ENCODE measurements around the gene NAT9.

Gene NAT9

DNA sequence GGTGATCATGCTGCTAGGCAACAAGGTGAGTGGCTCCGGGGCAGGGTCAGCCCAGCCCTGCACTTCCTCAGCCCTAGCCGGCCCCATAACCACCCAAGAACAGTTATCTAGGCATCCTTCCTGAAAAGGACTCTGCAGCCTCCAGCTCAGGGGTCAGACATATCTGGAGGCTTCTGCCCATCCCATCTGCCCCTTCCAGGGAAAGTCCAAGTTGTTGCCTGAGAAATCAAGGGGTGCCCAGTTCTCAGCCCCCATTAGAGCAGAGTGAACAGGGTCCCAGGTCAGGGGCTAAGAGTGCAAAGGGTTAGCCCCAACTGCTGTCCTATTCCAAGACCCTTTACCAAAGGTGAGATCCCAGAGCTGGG is 31.8 kb downstream of the NAT9 start:
- no peak for DNase-seq

- no peak for DNase-seq
Measured at GRCh38 chr17:74743755-74744154, 32.4 kb downstream of the NAT9 start.

DNA sequence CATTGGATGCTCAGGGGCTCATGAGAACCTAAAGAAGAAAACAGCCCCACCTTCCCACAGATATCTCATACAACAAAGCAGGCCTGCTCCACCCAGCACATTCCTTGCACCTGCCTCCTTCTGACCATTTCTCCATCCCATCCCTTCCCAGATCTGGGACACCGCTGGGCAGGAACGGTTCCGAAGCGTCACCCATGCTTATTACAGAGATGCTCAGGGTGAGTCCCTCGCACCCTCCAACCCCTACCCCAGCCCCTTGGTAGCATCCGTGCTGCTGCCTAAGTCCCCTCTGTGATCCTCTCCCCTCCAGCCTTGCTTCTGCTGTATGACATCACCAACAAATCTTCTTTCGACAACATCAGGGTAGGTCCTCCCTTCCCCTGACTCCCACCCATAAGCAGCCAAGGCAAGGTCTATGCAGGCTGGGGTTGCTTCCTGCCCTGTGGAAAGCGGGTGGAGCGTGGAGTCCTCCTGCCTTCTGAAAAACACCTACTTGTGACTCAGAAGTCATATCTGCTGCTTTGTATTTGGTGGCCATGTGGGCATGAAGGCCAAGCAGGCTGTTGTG is 33.1 kb downstream of the NAT9 start:
- DNase-seq: no peak

DNA sequence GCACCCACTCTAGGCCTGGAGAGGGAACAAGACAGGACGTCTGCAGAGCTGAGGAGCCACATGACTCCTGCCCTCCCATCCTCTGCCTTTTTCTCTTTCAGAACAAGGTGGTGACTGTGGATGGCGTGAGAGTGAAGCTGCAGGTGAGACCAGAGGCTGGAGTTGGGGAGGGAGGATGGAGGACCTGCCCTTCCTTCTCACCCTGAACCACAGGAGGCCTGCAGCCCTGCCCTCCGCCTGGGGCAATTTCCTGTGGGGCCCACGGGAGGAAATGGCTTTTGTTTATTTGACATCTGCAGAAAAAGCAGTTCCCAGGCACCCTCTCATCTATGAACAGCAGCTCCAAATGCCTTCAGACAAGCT is 34.0 kb downstream of the NAT9 start:
- DNase-seq: no peak

GRCh38 chr17:74740641-74741387 is 35.3 kb downstream of the NAT9 start:
- DNase-seq: no peak

DNA sequence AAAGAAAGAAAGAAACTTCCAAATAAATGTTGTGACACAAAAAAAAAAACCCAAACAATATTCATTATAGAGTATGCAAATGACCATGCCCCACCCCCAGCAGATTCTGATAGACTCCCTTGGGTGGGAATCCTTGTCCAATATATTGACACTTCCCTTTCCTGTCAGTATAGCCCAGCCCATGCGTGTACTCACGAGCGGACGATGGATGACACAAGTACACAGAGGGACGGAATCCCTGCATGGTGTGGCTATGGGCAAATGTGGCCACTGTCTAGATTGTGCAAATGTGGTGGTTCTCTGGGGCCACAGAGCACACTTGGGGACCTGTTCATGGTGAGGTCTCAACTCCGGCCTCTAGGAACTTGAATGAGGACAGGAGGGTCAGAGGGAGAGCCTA is 36.0 kb downstream of the NAT9 start:
- no peak for DNase-seq

DNA sequence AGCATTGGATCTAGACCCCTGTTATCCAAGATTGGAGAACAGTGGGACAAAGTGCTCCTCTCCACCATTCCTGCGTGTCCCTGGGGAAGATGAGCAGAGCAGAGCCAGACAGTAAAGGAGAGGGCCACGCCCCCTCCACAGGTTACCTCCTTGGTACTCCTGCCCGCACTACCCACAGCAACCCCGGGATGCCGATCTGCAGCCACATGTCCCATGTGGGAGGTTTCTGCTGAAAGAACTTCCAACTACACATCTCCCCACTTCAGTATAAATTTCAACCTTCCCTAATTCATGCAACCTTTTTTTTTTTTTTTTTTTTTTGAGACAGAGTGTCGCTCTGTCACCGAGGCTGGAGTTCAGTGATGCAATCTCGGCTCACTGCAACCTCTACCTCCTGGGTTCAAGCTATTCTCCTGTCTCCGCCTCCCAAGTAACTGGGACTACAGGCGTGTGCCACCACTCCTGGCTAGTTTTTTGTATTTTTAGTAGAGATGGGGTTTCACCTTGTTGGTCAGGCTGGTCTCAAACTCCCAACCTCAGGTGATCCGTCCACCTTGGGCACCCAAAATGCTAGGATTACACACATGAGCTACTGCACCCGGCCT is 36.8 kb downstream of the NAT9 start:
- no peak for DNase-seq

GRCh38 chr17:74738051-74738996 is 37.8 kb downstream of the NAT9 start:
- no peak for DNase-seq

DNA sequence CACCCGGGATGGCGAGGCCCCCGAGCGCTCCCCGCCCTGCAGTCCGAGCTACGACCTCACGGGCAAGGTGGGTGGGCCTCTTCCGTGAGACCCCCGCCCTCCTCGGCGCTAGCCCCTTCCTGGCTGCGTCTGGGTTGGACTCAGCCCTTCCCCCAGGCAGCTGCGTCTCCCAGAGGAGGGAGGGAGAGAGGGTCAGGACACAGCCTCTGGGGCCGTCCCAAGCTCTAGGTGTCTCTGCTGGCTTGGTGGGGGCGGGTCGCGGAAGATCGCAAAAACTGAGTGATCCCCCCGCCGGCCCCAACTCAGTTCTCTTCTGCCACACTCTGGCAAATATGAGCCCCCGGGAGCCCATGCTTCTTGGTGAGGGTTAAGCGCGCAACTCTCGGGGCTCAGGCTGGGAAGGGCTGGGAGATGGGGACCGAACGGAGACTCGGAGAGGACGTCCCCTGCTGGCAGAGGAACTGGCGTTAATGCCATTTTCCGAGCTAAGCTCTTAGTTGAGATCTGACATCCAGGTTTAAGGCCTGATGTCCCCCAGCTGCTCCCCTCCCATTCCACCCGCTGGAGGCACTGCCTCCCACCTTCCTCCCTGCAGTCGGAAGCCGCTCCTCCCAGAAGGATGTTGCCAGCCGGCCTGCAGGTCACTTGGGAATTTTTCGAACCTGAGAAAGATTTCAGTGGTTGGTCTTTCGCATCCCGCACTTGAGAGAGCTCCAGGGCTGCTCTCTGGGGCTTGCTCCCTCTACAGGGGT is 38.7 kb downstream of the NAT9 start:
- DNase-seq: no peak

DNA sequence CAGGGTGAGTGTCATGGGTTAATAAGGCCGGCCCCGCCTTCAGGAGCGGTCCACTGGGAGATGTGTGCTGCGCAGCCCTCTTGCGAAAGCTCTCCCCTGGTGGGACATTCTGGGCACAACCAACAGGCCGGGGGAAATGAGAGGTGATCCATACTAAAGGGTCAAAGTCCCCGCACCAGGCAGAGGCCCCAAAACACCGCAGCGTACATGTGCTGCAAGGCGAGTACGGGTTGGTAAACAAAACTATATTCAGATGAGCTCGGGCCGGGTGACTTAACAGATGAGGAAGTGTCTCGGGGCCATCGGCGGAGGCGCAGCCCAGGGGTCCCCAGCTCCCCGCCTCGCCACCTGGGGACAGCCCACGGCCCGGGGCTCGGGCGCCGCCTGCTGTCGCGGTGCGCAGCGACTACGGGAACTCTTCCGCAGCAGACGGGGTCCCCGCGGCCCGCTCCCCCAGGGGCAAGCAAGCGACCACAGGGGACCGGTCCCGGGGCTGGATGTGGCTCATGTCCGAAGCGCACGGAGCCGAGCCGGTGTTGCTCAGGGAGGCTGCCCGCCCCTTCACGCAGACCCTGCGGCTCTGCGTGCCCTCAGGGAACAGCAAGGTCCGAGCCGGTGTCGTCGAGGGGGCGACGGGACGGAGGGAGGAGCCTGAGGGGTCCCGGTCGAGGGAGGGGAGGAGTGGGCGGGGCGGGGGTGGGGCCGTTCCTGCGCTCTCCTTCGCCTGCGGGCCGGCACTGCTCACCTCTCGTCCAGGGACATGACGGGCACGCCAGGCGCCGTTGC is 39.4 kb downstream of the NAT9 start, which contains the start of gene RAB37:
RAB37 (plus strand) TSS at position 744 of the 786 bp plus-strand sequence; CDS start at position 761, 17 bp downstream.
- no peak for DNase-seq

DNA sequence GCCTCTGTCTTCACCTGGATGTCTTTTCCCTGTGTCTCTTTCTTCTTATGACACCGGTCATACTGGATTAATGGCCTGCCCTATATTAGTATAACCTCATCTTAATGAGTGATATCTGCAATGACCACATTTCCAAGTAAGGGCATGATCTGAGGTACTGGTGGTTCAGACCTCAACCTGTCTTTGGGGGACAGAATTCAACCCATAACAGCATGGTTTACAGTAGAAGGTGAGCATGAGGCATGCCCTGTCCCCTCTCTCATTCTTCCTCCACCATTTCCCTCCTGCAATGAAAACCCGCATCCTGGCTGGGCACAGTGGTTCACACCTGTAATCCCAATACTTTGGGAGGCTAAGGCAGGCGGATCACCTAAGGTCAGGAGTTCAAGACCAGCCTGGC is 41.9 kb downstream of the NAT9 start:
- no peak for DNase-seq

GRCh38 chr17:74733365-74734122 is 42.6 kb downstream of the NAT9 start:
- no peak for DNase-seq

- DNase-seq: no peak
Measured at GRCh38 chr17:74732042-74732867, 43.9 kb downstream of the NAT9 start.

- no peak for DNase-seq
Measured at GRCh38 chr17:74731347-74731605, 44.9 kb downstream of the NAT9 start.

- DNase-seq: no peak
Measured at GRCh38 chr17:74730491-74731346, 45.4 kb downstream of the NAT9 start.

- no peak for DNase-seq
Measured at GRCh38 chr17:74729866-74730265, 46.3 kb downstream of the NAT9 start.

DNA sequence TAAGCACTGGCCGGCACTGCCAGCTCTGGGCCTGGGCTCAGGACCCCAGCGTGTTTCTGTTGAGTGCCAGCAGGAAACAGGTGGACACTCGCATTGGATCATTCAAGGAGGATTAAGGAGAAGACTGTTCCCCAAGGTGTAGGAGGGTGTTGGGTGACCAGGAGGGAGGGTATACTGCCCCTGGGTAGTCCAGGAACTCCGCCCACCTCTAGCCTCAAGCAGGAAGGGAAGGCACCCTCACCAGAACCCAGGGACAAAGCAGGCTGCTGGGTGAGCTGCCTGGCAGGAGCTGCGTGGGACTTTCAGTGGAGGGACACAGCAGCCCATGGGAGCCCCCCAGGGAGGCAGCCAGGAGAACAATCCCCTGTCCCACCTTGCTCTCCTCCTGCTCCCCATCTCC is 46.8 kb downstream of the NAT9 start:
- DNase-seq: no peak

- DNase-seq: no peak
Measured at GRCh38 chr17:74728702-74729075, 47.5 kb downstream of the NAT9 start.

DNA sequence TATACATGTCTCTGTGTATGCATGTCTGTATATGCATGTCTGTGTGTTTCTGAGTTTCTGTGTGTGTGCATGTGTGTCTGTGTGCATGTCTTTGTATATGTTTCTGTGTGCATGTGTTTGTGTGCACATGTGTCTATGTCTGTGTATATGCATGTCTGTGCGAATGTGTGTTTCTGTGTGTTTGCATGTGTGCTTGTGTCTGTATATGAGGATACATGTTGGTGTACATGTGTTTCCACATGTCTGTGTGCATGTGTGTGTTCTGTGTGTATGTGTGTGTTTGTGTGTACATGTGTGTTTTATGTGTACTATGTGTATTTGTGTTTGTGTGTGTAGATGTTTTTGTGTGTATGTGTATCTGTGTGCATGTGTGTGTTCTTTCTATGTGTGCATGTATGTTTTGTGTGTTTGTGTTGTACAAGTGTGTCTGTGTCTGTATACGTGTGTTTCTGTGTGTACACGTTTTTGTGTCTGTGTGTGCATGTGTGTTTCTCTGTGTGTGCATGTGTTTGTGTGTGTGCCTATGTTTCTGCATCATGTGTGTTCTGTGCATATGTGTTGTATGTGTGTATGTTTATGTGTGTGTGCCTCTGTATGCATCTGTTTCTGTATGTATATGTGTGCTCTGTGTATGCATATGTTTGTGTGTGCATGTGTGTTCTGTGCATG is 48.0 kb downstream of the NAT9 start:
- DNase-seq: no peak

All from cerebellar nuclear complex (tissue), 1 donor.